Sciatic nerve (tissue), 2 donors: Measurements from ENCODE around the gene SLC31A2. TPM values are rescaled to one million over a fixed set of nuclear protein-coding genes. Genes with fewer than 3 reads are reported as not detected.
A peak's percentile ranks its signal among the peaks of the same experiment; 100 is the strongest.

Experiments used
- ATAC-seq: fragments of 200-7000 bp; cut with Tn5 transposase; one replicate; pipeline ENCODE4 v1.9.1; 2020; ENCODE audit warnings: mild to moderate bottlenecking, moderate library complexity
- DNase-seq: peaks from one replicate; pipeline ENCODE4 v3.0.0-alpha.2; 2020; ENCODE audit warnings: low spot score
- intact Hi-C: fragments of 100-400 bp; cut with DNase I; formaldehyde crosslinking; loops from one replicate; pipeline ENCODE4 v1.14.2; 2022
- total RNA-seq: library from RNA; stranded (reverse); fragmentation: NEBNext Ultra II Directional; extraction: Animal tissue kit (Norgen Biotek cat#: 25700); gene quantifications from one replicate; pipeline ENCODE4 v1.2.1, GENCODE V29; 2021
- donor health status: DM: no; HTN: no; CAD: no.
- donor health status: DM: no; HTN: no; CAD: no.

The SLC31A2 gene
- total RNA-seq, 1 donor from 2014 or later: 11.6 TPM

GRCh38 chr9:113179839-113180238, 29.0 kb downstream of the SLC31A2 start:
- no peak for ATAC-seq
- DNase-seq: no peak
- intact Hi-C loops: no loop called here

GRCh38 chr9:113181165-113181564, 30.4 kb downstream of the SLC31A2 start:
- intact Hi-C loops: no loop called here
- no peak for ATAC-seq
- DNase-seq: no peak

- DNase-seq: no peak
- no peak for ATAC-seq
- intact Hi-C loops: no loop called here
Measured at GRCh38 chr9:113183956-113184488, 33.2 kb downstream of the SLC31A2 start.

- DNase-seq (no peak), ATAC-seq (no peak)
- intact Hi-C loops: no loop called here
Measured at GRCh38 chr9:113184539-113184938, 33.7 kb downstream of the SLC31A2 start.

- DNase-seq (no peak), ATAC-seq (no peak)
- intact Hi-C loops: no loop called here
Measured at GRCh38 chr9:113185271-113185670, 34.5 kb downstream of the SLC31A2 start.

- DNase-seq (no peak), ATAC-seq (no peak)
- intact Hi-C loops: no loop called here
Measured at GRCh38 chr9:113186137-113186755, 35.4 kb downstream of the SLC31A2 start.

- intact Hi-C loops: no loop called here
- DNase-seq (peak; percentile 62), ATAC-seq (peak; percentile 93)
Measured at GRCh38 chr9:113187929-113188595, 37.3 kb downstream of the SLC31A2 start.

- DNase-seq: no peak
- no peak for ATAC-seq
- intact Hi-C loops: no loop called here
Measured at GRCh38 chr9:113192455-113192854, 41.6 kb downstream of the SLC31A2 start.

GRCh38 chr9:113199683-113200329, 49.0 kb downstream of the SLC31A2 start:
- intact Hi-C loops: no loop called here
- ATAC-seq (no peak), DNase-seq (no peak)

- ATAC-seq (no peak), DNase-seq (no peak)
- intact Hi-C loops: no loop called here
Measured at GRCh38 chr9:113205432-113205831, 54.6 kb downstream of the SLC31A2 start.

GRCh38 chr9:113205861-113206260, 55.1 kb downstream of the SLC31A2 start:
- DNase-seq (no peak), ATAC-seq (no peak)
- intact Hi-C loops: no loop called here

- no peak for ATAC-seq
- no peak for DNase-seq
- intact Hi-C loops: no loop called here
Measured at GRCh38 chr9:113210815-113211214, 60.0 kb downstream of the SLC31A2 start.

Other genes with a start within 250 kb of the SLC31A2 start
- gene ZNF883, start 138.8 kb upstream of the SLC31A2 start, total RNA-seq: 3.6 TPM
- 6.5 TPM for gene ZFP37, start 94.3 kb upstream of the SLC31A2 start, total RNA-seq
- 36.4 TPM for gene FKBP15, start 70.3 kb downstream of the SLC31A2 start, total RNA-seq
- 13.2 TPM for gene SLC31A1, start 70.5 kb downstream of the SLC31A2 start, total RNA-seq
- gene CDC26, start 124.6 kb downstream of the SLC31A2 start, total RNA-seq: 28.2 TPM
- 16.3 TPM for gene PRPF4, start 124.7 kb downstream of the SLC31A2 start, total RNA-seq
- gene RNF183, start 152.4 kb downstream of the SLC31A2 start, total RNA-seq: not detected
- gene WDR31, start 189.3 kb downstream of the SLC31A2 start, total RNA-seq: 4.6 TPM
- 0.22 TPM for gene BSPRY, start 198.5 kb downstream of the SLC31A2 start, total RNA-seq
- gene HDHD3, start 226.0 kb downstream of the SLC31A2 start, total RNA-seq: 11.6 TPM